ENCODE measurements around the gene OR8B8. TPM values are rescaled to one million over a fixed set of nuclear protein-coding genes. Genes with fewer than 3 reads are reported as not detected.
A peak's percentile ranks its signal among the peaks of the same experiment; 100 is the strongest.
"Not testable (repeated sequence)": the region's sequence is repeated elsewhere in the genome, so short reads cannot be mapped to it uniquely, and the experiment has no call there.

OR8B8 gene
- total RNA-seq, 1 donor, result not detected

- TF ChIP-seq, protein P1, sequence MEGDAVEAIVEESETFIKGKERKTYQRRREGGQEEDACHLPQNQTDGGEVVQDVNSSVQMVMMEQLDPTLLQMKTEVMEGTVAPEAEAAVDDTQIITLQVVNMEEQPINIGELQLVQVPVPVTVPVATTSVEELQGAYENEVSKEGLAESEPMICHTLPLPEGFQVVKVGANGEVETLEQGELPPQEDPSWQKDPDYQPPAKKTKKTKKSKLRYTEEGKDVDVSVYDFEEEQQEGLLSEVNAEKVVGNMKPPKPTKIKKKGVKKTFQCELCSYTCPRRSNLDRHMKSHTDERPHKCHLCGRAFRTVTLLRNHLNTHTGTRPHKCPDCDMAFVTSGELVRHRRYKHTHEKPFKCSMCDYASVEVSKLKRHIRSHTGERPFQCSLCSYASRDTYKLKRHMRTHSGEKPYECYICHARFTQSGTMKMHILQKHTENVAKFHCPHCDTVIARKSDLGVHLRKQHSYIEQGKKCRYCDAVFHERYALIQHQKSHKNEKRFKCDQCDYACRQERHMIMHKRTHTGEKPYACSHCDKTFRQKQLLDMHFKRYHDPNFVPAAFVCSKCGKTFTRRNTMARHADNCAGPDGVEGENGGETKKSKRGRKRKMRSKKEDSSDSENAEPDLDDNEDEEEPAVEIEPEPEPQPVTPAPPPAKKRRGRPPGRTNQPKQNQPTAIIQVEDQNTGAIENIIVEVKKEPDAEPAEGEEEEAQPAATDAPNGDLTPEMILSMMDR (IDR thresholded peaks at IDR 0.05; ENCODE audit: extremely low read depth, low read depth, low read length), result peak; percentile 64
- peaks cover 1% of the 10 kb centered on the region for H3K27me3 ChIP-seq (ENCODE audit: insufficient read depth, low read length)
- H2AFZ ChIP-seq (ENCODE audit: low read length), result no peak overlapping the region
- H3K4me3 ChIP-seq (ENCODE audit: insufficient read depth, low read length), result no peak overlapping the region
- no peaks in the 10 kb centered on the region for H3K79me2 ChIP-seq (ENCODE audit: insufficient read depth, low read length)
- H3K9me3 ChIP-seq (ENCODE audit: low read depth, low read length), result no peaks in the 10 kb centered on the region
- no peak overlapping the region for H3K4me2 ChIP-seq (ENCODE audit: insufficient read depth, low read length)
- no peaks in the 10 kb centered on the region for H3K36me3 ChIP-seq (ENCODE audit: insufficient read depth, low read length)
- DNase-seq (ENCODE audit: insufficient read length, low spot score, missing footprints), result no peak
- no peak overlapping the region for H3K27ac ChIP-seq (ENCODE audit: low read depth, low read length)
- H3K4me1 ChIP-seq (ENCODE audit: insufficient read depth, low read length), result no peaks in the 10 kb centered on the region
- no peaks in the 10 kb centered on the region for H4K20me1 ChIP-seq (ENCODE audit: insufficient read depth, low read length)
These were observed 30.1 kb downstream of the OR8B8 start for GRCh38 chr11:124415356-124415923.

DNA sequence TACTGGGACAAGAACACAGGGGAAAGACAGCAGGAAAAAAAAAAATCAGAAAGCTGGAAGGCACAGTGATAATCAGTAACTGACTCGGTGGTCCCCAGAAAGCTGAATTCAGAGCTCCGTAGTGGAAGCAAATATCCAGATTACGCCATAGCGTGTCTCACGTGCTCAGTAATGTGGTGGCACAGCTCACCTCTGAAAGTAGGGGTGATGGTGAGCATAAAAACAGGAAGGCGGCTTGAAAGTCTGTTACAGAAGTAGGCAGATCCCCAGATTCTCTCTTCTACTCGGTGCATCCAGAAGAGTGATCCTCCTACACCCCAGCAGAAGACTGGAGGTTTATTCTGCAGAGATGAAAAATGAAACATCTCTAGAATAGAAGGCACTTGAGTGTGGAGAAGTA, 35.6 kb downstream of the OR8B8 start:
- H4K20me1 ChIP-seq (ENCODE audit: insufficient read depth, low read length), result no peaks in the 10 kb centered on the region
- H3K36me3 ChIP-seq (ENCODE audit: insufficient read depth, low read length), result no peaks in the 10 kb centered on the region
- no peak overlapping the region for H3K4me3 ChIP-seq (ENCODE audit: insufficient read depth, low read length)
- H3K4me1 ChIP-seq (ENCODE audit: insufficient read depth, low read length), result no peaks in the 10 kb centered on the region
- no peaks in the 10 kb centered on the region for H3K9me3 ChIP-seq (ENCODE audit: low read depth, low read length)
- H3K4me2 ChIP-seq (ENCODE audit: insufficient read depth, low read length), result no peak overlapping the region
- H2AFZ ChIP-seq (ENCODE audit: low read length), result no peak overlapping the region
- H3K27me3 ChIP-seq (ENCODE audit: insufficient read depth, low read length), result peaks cover 4% of the 10 kb centered on the region
- H3K79me2 ChIP-seq (ENCODE audit: insufficient read depth, low read length), result no peaks in the 10 kb centered on the region
- no peak for DNase-seq (ENCODE audit: insufficient read length, low spot score, missing footprints)
- TF ChIP-seq, protein P1 (IDR thresholded peaks at IDR 0.05; ENCODE audit: extremely low read depth, low read depth, low read length), result no peak
- no peak overlapping the region for H3K27ac ChIP-seq (ENCODE audit: low read depth, low read length)

GRCh38 chr11:124405581-124405980, 39.9 kb downstream of the OR8B8 start:
- peaks cover 4% of the 10 kb centered on the region for H3K27me3 ChIP-seq (ENCODE audit: insufficient read depth, low read length)
- DNase-seq (ENCODE audit: insufficient read length, low spot score, missing footprints), result no peak
- no peak overlapping the region for H3K4me3 ChIP-seq (ENCODE audit: insufficient read depth, low read length)
- no peaks in the 10 kb centered on the region for H3K36me3 ChIP-seq (ENCODE audit: insufficient read depth, low read length)
- no peaks in the 10 kb centered on the region for H4K20me1 ChIP-seq (ENCODE audit: insufficient read depth, low read length)
- no peak overlapping the region for H3K27ac ChIP-seq (ENCODE audit: low read depth, low read length)
- H2AFZ ChIP-seq (ENCODE audit: low read length), result no peak overlapping the region
- TF ChIP-seq, protein P1 (IDR thresholded peaks at IDR 0.05; ENCODE audit: extremely low read depth, low read depth, low read length), result no peak
- H3K79me2 ChIP-seq (ENCODE audit: insufficient read depth, low read length), result no peaks in the 10 kb centered on the region
- no peaks in the 10 kb centered on the region for H3K9me3 ChIP-seq (ENCODE audit: low read depth, low read length)
- H3K4me2 ChIP-seq (ENCODE audit: insufficient read depth, low read length), result no peak overlapping the region
- H3K4me1 ChIP-seq (ENCODE audit: insufficient read depth, low read length), result no peaks in the 10 kb centered on the region

DNA sequence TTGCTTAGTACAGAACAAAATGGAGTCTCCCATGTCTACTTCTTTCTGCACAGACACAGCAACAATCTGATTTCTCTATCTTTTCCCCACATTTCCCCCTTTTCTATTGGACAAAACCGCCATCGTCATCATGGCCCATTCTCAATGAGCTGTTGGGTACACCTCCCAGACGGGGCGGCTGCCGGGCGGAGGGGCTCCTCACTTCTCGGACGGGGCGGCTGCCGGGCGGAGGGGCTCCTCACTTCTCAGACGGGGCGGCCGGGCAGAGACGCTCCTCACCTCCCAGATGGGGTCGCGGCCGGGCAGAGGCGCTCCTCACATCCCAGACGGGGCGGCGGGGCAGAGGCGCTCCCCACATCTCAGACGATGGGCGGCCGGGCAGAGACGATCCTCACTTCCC, 42.3 kb downstream of the OR8B8 start:
- not testable (repeated sequence) for H3K27ac ChIP-seq (ENCODE audit: low read depth, low read length); H3K27me3 ChIP-seq (ENCODE audit: insufficient read depth, low read length); H3K36me3 ChIP-seq (ENCODE audit: insufficient read depth, low read length); H3K4me1 ChIP-seq (ENCODE audit: insufficient read depth, low read length); H3K4me2 ChIP-seq (ENCODE audit: insufficient read depth, low read length); DNase-seq (ENCODE audit: insufficient read length, low spot score, missing footprints); H3K9me3 ChIP-seq (ENCODE audit: low read depth, low read length); H3K79me2 ChIP-seq (ENCODE audit: insufficient read depth, low read length); H4K20me1 ChIP-seq (ENCODE audit: insufficient read depth, low read length); H3K4me3 ChIP-seq (ENCODE audit: insufficient read depth, low read length); H2AFZ ChIP-seq (ENCODE audit: low read length)
